Common myeloid progenitor, CD34-positive (primary cell): Measurements from ENCODE around the gene CABP1.

Experiments
- CTCF ChIA-PET: fragments of 350-600 bp; sonication (Branson Sonifier 250); formaldehyde crosslinking; loops from one replicate; lab custom pipeline; 2021; ENCODE audit warnings: antibody characterized with exemption; lab: Charles Lee
- POLR2A ChIA-PET: fragments of 350-600 bp; sonication (Branson Sonifier 250); formaldehyde crosslinking; loops from one replicate; lab custom pipeline; 2021; ENCODE audit warnings: antibody characterized with exemption; lab: Charles Lee
- DNase-seq, 3 donors: peaks; one replicate each; pipeline versions ENCODE4 v3.0.0 to v3.0.0-alpha.2; 2013
- H3K27ac ChIP-seq, 2 experiments: 1 replicate in 1 of 2; 2 replicates in 1 of 2; pipeline ENCODE4 v1.7.0; 2013; ENCODE audit warnings: inconsistent platforms in 2 of 2, low read length in 2 of 2, mild to moderate bottlenecking in 2 of 2, low read depth in 1 of 2, moderate library complexity in 1 of 2; ENCODE audit not compliant: severe bottlenecking in 2 of 2, insufficient read depth in 1 of 2, poor library complexity in 1 of 2
- H3K27me3 ChIP-seq, 5 experiments: replicated peaks in 2 of 5; 1 replicate in 3 of 5; 2 replicates in 2 of 5; pipeline versions ENCODE4 v1.6.1 to v1.7.0; 2013; ENCODE audit warnings: low read length in 4 of 5, mild to moderate bottlenecking in 2 of 5, moderate library complexity in 2 of 5, inconsistent platforms in 1 of 5; ENCODE audit not compliant: insufficient read depth in 5 of 5, control insufficient read depth in 4 of 5
- H3K36me3 ChIP-seq, 4 experiments: 1 replicate in 2 of 4; 2 replicates in 2 of 4; pipeline versions ENCODE4 v1.6.1 to v1.7.0; 2013; ENCODE audit warnings: low read length in 3 of 4, control low read depth in 1 of 4, mild to moderate bottlenecking in 1 of 4; ENCODE audit not compliant: control insufficient read depth in 4 of 4, insufficient read depth in 4 of 4
- H3K4me1 ChIP-seq, 4 experiments: 1 replicate in 3 of 4; 2 replicates in 1 of 4; pipeline versions ENCODE4 v1.6.1 to v1.7.1; 2013; ENCODE audit warnings: low read length in 3 of 4, mild to moderate bottlenecking in 3 of 4, control low read depth in 1 of 4, inconsistent platforms in 1 of 4, moderate library complexity in 1 of 4; ENCODE audit not compliant: control insufficient read depth in 4 of 4, insufficient read depth in 4 of 4; ENCODE audit errors: control extremely low read depth in 1 of 4
- H3K4me3 ChIP-seq, 7 experiments: 1 replicate in 4 of 7; 2 replicates in 3 of 7; pipeline versions ENCODE4 v1.5.1 to v1.7.0; 2013; ENCODE audit warnings: mild to moderate bottlenecking in 7 of 7, low read length in 6 of 7, moderate library complexity in 6 of 7, inconsistent platforms in 2 of 7, low read depth in 2 of 7, control low read depth in 1 of 7; ENCODE audit not compliant: insufficient read depth in 4 of 7, control insufficient read depth in 1 of 7; ENCODE audit errors: extremely low read depth in 1 of 7
- H3K9me3 ChIP-seq, 5 experiments: 1 replicate in 4 of 5; 2 replicates in 1 of 5; pipeline versions ENCODE4 v1.6.1 to v1.7.1; 2013; ENCODE audit warnings: low read length in 4 of 5, mild to moderate bottlenecking in 2 of 5, inconsistent platforms in 1 of 5, low read depth in 1 of 5, moderate library complexity in 1 of 5; ENCODE audit not compliant: control insufficient read depth in 4 of 5, insufficient read depth in 2 of 5; ENCODE audit errors: control extremely low read depth in 1 of 5
- WGBS: methylation state at CpG from one replicate; pipeline ENCODE4 v1.1.5; 2013; ENCODE audit not compliant: insufficient coverage; 5-methylcytosine and 5-hydroxymethylcytosine counted together

The CABP1 gene

GRCh38 chr12:120618954-120619615 is 21.3 kb upstream of the CABP1 start:
- 42% methylated on average over 7 of the region's 8 CpGs for WGBS
- ChIA-PET POLR2A (no interaction called here), CTCF (interaction anchor here (1.2 to 1.3 kb wide), 2 partner anchors 31 to 36 kb away, joined by 4 read pairs; no protein-coding TSS in a partner anchor)
- DNase-seq, result no peak
- H3K27me3 ChIP-seq, result peaks cover 0 to 11% (median 9%) of the 10 kb centered on the region in 5 experiments
- H3K9me3 ChIP-seq, result no peaks in the 10 kb centered on the region
- H3K36me3 ChIP-seq, result no peaks in the 10 kb centered on the region
- no peak overlapping the region for H3K27ac ChIP-seq
- H3K4me3 ChIP-seq, result no peak overlapping the region
- no peaks in the 10 kb centered on the region for H3K4me1 ChIP-seq

DNA sequence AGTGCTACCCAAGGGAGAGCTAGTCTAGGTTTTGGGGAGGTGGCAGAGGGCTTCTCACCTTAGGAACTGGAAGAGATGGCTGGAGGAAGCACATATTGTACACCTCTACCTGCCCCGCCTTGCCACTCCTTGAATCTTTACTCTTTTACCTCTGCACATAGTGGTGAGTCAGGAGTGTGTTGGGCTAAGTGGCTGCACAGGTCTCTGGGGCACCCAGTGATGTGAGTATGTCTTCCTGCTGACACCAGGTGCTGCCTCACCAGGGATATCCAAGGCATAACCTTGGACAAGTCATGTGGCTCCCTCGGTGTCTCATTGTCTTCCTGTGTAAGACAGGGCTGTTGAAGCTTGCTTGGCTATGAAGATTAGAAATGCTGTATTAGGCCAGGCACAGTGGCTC is 19.8 kb upstream of the CABP1 start:
- H3K27ac ChIP-seq, result no peak overlapping the region
- POLR2A ChIA-PET, result no interaction called here
- no peaks in the 10 kb centered on the region for H3K36me3 ChIP-seq
- H3K27me3 ChIP-seq, result peaks cover 0 to 11% (median 7%) of the 10 kb centered on the region in 5 experiments
- H3K9me3 ChIP-seq, result no peaks in the 10 kb centered on the region
- CTCF ChIA-PET, result interaction anchor here (0.9 to 1.3 kb wide), 3 partner anchors 24 to 38 kb away, joined by 3 to 4 read pairs (median 3); no protein-coding TSS in a partner anchor
- DNase-seq, result no peak
- no peaks in the 10 kb centered on the region for H3K4me1 ChIP-seq
- H3K4me3 ChIP-seq, result no peak overlapping the region
- 100% methylated on average over 2 of the region's 2 CpGs for WGBS

DNA sequence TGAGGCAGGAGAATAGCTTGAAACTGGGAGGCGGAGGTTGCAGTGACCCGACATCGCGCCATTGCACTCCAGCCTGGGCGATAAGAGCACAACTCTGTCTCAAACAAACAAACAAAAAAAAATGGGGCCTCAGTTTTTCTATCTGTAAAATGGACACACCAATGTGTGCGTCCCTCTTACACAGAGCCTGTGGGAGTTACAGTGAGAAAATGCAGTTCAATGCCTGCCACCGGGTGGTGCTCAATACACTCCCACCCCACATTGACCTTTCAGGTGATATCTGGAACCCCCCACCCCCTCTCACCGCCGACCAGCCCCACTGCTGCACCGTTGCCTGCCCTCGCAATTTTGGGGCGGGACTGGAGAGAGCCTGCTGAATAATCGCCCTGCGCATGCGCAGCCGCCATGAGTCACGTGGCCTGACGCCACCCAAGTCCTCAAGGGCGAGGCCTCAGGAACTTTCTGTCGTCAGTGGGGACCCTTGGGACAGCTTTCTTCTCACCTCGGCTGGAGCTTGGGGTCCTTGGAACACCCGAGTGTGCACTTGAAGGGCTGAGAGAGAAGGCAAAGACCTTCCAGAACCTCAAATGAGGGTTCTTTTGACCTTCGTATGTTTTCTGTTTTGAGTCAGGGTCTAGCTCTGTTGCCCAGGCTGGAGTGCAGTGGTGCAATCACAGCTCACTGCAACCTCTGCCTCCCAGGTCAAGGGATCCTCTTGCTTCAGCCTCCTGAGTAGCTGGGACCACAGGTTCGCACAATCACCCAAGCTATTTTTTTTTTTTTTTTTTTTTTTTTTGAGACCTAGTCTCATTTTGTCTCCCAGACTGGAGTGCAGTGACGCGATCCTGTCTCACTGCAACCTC is 14.6 kb upstream of the CABP1 start:
- Histone ChIP-seq H3K27me3 (peaks cover 0 to 4% (median 0%) of the 10 kb centered on the region in 5 experiments), H3K9me3 (no peaks in the 10 kb centered on the region), H3K4me3 (no peak overlapping the region), H3K27ac (no peak overlapping the region), H3K36me3 (no peaks in the 10 kb centered on the region), H3K4me1 (no peaks in the 10 kb centered on the region)
- peak in 2 of 3 donors; percentile 47 to 54 for DNase-seq
- POLR2A ChIA-PET, result no interaction called here
- 81% methylated on average over 20 of the region's 26 CpGs for WGBS
- CTCF ChIA-PET, result interaction anchor here (1.2 to 2.0 kb wide), 5 partner anchors 21 to 346 kb away, joined by 3 to 8 read pairs (median 4); no protein-coding TSS in a partner anchor

DNA sequence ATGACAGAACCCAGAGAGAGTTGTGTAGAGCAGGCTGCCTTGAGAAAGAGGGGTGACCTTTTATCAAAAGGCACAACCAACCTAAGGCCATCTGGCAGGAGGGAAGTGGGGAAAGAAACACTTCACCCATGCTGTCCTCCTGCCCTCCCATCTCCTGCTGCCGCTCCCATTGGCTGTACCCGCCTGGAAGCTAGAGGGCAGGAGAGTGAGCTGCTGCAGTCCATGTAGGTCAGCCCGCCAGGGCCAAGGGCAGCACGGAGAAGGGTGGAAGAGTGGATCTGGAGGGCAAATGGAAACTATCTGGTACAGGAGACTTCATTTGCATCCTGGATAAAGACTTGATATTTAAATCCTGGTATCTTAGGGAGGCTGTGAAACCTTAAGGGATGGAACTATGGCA is 11.5 kb upstream of the CABP1 start:
- 72% methylated on average over 4 of the region's 4 CpGs for WGBS
- H3K27me3 ChIP-seq, result peaks cover 0 to 3% (median 0%) of the 10 kb centered on the region in 5 experiments
- DNase-seq, result no peak
- POLR2A ChIA-PET, result no interaction called here
- H3K4me3 ChIP-seq, result no peak overlapping the region
- no peaks in the 10 kb centered on the region for H3K4me1 ChIP-seq
- no peaks in the 10 kb centered on the region for H3K9me3 ChIP-seq
- H3K36me3 ChIP-seq, result no peaks in the 10 kb centered on the region
- CTCF ChIA-PET, result interaction anchor here (0.8 to 1.5 kb wide), 3 partner anchors 16 to 42 kb away, joined by 3 read pairs; no protein-coding TSS in a partner anchor
- no peak overlapping the region for H3K27ac ChIP-seq

DNA sequence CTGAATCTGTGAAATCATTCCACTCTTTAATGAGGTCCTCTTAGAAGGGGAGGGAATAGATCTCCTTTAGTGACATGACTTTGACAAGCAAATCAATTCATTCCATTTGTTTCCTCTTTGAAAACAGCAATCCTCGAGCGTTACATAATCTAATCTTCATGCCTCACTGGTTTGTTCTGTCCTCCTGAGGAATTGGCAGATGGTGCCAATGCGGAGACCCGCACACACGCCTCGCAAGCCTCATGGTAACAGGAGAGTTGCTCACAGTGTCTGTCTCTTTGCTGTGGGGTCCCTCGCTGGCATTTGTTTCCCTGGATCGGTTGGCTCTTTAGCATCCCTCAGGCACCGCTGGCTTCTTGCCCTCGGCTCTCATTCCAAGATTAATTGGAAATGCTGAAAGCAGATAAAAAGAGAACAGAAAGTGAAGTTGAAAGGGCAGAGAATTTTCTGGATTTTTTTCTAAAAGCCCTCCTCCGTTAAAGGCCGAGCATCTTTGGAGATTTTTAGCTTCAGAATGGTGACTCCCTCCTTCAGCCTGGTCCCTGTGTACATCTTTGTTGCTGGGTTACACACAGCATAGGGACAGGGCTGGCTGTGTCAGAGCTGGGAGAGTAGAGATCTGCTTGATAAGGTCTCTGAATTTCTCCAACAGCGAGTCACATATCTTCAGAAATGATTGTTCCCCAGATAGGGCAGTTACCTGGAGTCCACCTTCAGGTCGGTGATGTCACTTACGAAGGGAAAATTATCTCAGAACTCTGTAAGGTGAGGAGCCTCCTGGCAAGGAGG is 10.1 kb upstream of the CABP1 start:
- no peak for DNase-seq
- ChIA-PET CTCF (no interaction called here), POLR2A (no interaction called here)
- Histone ChIP-seq H3K27ac (no peak overlapping the region), H3K27me3 (peaks cover 0 to 3% (median 0%) of the 10 kb centered on the region in 5 experiments), H3K4me1 (no peaks in the 10 kb centered on the region), H3K9me3 (no peaks in the 10 kb centered on the region), H3K4me3 (no peak overlapping the region), H3K36me3 (no peaks in the 10 kb centered on the region)
- WGBS, result 95% methylated on average over 14 of the region's 15 CpGs

GRCh38 chr12:120631097-120631496 is 9.3 kb upstream of the CABP1 start:
- no peaks in the 10 kb centered on the region for H3K9me3 ChIP-seq
- CTCF ChIA-PET, result interaction anchor here (1.4 kb wide), 1 partner anchor 16 kb away, joined by 5 read pairs; no protein-coding TSS in a partner anchor
- DNase-seq, result no peak
- H3K27me3 ChIP-seq, result peaks cover 0 to 3% (median 0%) of the 10 kb centered on the region in 5 experiments
- no peaks in the 10 kb centered on the region for H3K36me3 ChIP-seq
- 68% methylated on average over 4 of the region's 5 CpGs for WGBS
- no peak overlapping the region for H3K27ac ChIP-seq
- POLR2A ChIA-PET, result no interaction called here
- no peaks in the 10 kb centered on the region for H3K4me1 ChIP-seq
- no peak overlapping the region for H3K4me3 ChIP-seq
